K562 (cell line): ENCODE results near the gene OSBPL3. TPM values are rescaled to one million over a fixed set of nuclear protein-coding genes. Genes with fewer than 3 reads are reported as not detected.

Experiments used
- BRD9 ChIP-seq: fragments of 450-650 bp; IDR thresholded peaks from 2 replicates; pipeline ENCODE4 v1.6.1; 2018; ENCODE audit warnings: low read depth; ENCODE audit not compliant: partially characterized antibody
- CXXC5 ChIP-seq: fragments of 250-450 bp; sonication (Bioruptor Pico); IDR thresholded peaks from 2 replicates; pipeline ENCODE4 v1.8.0; 2022; ENCODE audit warnings: inconsistent platforms, mild to moderate bottlenecking, moderate library complexity
- DACH1 ChIP-seq: fragments of 450-650 bp; IDR thresholded peaks from 2 replicates; pipeline ENCODE4 v1.6.1; 2018; ENCODE audit not compliant: partially characterized antibody
- EP400 ChIP-seq: fragments of 450-650 bp; IDR thresholded peaks from 2 replicates; pipeline ENCODE4 v1.6.1; 2017; ENCODE audit warnings: antibody characterized with exemption, mild to moderate bottlenecking, moderate library complexity
- ETV1 ChIP-seq: fragments of 450-650 bp; conservative IDR thresholded peaks from 2 replicates; pipeline ENCODE4 v1.6.1; 2016; ENCODE audit warnings: missing genetic modification characterization, control low read depth, low read depth, missing compliant biosample characterization
- HNRNPL ChIP-seq: fragments of 200-400 bp; formaldehyde crosslinking; IDR thresholded peaks from 2 replicates; pipeline ENCODE4 v1.6.1; 2017; ENCODE audit warnings: low read depth, mild to moderate bottlenecking, low read length
- L3MBTL2 ChIP-seq: fragments of 450-650 bp; IDR thresholded peaks from 2 replicates; pipeline ENCODE4 v1.6.1; 2016; ENCODE audit warnings: mild to moderate bottlenecking, moderate library complexity
- MAFG ChIP-seq: fragments of 450-650 bp; conservative IDR thresholded peaks from 2 replicates; pipeline ENCODE4 v1.6.1; 2016; ENCODE audit warnings: missing genetic modification characterization, missing compliant biosample characterization
- POLR2G ChIP-seq: fragments of 200-400 bp; formaldehyde crosslinking; IDR thresholded peaks from 2 replicates; pipeline ENCODE4 v1.6.1; 2017; ENCODE audit warnings: low read depth, mild to moderate bottlenecking, antibody characterized with exemption, low read length, moderate library complexity
- RCOR1 ChIP-seq, 2 experiments: IDR thresholded peaks; 2 replicates each; pipeline ENCODE4 v1.6.1; 2012; ENCODE audit warnings: low read depth in 2 of 2, low read length in 2 of 2, borderline replicate concordance in 1 of 2, improper control_type of control experiment in 1 of 2
- SMARCE1 ChIP-seq: fragments of 450-650 bp; IDR thresholded peaks from 2 replicates; pipeline ENCODE4 v1.7.1; 2016; ENCODE audit warnings: mild to moderate bottlenecking
- TOE1 ChIP-seq, 2 experiments: fragments of 450-650 bp in 1 of 2; sonication (generic) in 1 of 2; formaldehyde crosslinking in 1 of 2; IDR thresholded peaks; 2 replicates each; pipeline versions ENCODE4 v1.7.1 to v1.8.0; 2016 to 2022; ENCODE audit warnings: borderline replicate concordance in 2 of 2, mild to moderate bottlenecking in 2 of 2, antibody characterized with exemption in 1 of 2, inconsistent platforms in 1 of 2, low read depth in 1 of 2, missing genetic modification reagents in 1 of 2, moderate library complexity in 1 of 2
- polyA plus RNA-seq, 8 experiments: library from polyadenylated mRNA; depleted of rRNA in 4 of 8; stranded (reverse) in 5 of 8; unstranded in 3 of 8; fragments of >200 nt; fragmentation: Nextera tagmentation in 2 of 8; fragmentation: Illumina TruSeq in 1 of 8; extraction: Ambion mirVana in 2 of 8; extraction: Trizol in 1 of 8; gene quantifications; 2 replicates each; pipeline versions ENCODE4 v1.2.1 to v1.2.3, GENCODE V29; 2011 to 2014; ENCODE audit warnings: inconsistent platforms in 1 of 8, missing spikeins in 1 of 8
- total RNA-seq, 7 experiments: library from RNA; depleted of rRNA in 6 of 7; stranded (reverse); fragments of >200 nt in 6 of 7; fragmentation: Illumina TruSeq in 2 of 7; extraction: Trizol in 2 of 7; gene quantifications; 2 replicates each; pipeline versions ENCODE4 v1.2.1 to v1.2.3, GENCODE V29; 2011 to 2021; ENCODE audit warnings: low replicate concordance in 1 of 7
- TF ChIP-seq, protein P1 (sequence below): fragments of 450-650 bp; IDR thresholded peaks from 2 replicates; pipeline ENCODE4 v1.6.1; 2016; ENCODE audit warnings: mild to moderate bottlenecking, moderate library complexity
- TF ChIP-seq, protein P2 (sequence below): sonication (generic); formaldehyde crosslinking; IDR thresholded peaks from 2 replicates; pipeline ENCODE4 v1.5.0; 2020; ENCODE audit warnings: missing genetic modification reagents

OSBPL3 gene
- total and polyA plus RNA-seq, 9 of the 15 experiments (the other 6 are each of a cell fraction or from before 2014, with no cell fraction given), result 4.8 to 37.2 (median 26.5) TPM

DNA sequence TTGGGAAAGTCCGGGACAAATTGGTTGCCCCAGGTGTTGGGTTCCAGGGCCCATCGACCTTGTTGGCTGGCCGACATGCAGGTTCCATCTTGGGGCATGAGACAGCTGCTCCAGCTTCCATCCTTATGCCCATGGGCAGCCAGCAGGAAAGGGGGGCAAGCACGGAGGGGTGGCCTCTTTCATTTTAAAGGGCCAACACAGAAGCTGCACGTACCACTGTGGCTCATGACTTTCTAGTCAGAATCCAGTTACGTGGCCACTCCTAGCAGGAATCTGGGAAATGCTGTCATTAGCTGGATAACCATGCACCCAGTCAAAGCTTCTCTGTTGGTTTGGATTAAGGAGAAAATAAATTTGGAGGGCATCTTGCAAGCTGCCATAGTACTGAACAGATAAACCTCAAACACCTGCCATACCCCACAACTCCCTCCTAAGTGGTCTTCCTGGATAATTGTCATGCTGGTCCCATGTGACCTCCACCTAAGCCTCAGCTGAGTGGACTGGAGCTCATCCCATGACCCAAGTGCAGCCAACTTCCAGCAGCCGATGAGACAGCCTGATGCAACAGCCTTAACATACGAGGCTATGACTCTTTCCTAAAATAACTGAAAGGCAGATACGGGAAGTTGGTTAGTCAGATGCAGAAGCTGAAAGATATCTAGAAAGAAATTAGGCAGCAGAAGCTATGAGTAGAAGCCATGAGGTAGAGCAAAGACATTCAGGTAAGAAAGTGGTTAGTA, 201.3 kb downstream of the OSBPL3 start (continued):
- TF ChIP-seq TOE1 (IDR thresholded peaks at IDR 0.05; ENCODE audit: borderline replicate concordance), result peak; percentile 85; the same call in 1 of the 2 replicates
- no peak for TF ChIP-seq TOE1 (CRISPR knock-in tag; IDR thresholded peaks at IDR 0.05; ENCODE audit: borderline replicate concordance, low read depth)
- TF ChIP-seq, protein P1, sequence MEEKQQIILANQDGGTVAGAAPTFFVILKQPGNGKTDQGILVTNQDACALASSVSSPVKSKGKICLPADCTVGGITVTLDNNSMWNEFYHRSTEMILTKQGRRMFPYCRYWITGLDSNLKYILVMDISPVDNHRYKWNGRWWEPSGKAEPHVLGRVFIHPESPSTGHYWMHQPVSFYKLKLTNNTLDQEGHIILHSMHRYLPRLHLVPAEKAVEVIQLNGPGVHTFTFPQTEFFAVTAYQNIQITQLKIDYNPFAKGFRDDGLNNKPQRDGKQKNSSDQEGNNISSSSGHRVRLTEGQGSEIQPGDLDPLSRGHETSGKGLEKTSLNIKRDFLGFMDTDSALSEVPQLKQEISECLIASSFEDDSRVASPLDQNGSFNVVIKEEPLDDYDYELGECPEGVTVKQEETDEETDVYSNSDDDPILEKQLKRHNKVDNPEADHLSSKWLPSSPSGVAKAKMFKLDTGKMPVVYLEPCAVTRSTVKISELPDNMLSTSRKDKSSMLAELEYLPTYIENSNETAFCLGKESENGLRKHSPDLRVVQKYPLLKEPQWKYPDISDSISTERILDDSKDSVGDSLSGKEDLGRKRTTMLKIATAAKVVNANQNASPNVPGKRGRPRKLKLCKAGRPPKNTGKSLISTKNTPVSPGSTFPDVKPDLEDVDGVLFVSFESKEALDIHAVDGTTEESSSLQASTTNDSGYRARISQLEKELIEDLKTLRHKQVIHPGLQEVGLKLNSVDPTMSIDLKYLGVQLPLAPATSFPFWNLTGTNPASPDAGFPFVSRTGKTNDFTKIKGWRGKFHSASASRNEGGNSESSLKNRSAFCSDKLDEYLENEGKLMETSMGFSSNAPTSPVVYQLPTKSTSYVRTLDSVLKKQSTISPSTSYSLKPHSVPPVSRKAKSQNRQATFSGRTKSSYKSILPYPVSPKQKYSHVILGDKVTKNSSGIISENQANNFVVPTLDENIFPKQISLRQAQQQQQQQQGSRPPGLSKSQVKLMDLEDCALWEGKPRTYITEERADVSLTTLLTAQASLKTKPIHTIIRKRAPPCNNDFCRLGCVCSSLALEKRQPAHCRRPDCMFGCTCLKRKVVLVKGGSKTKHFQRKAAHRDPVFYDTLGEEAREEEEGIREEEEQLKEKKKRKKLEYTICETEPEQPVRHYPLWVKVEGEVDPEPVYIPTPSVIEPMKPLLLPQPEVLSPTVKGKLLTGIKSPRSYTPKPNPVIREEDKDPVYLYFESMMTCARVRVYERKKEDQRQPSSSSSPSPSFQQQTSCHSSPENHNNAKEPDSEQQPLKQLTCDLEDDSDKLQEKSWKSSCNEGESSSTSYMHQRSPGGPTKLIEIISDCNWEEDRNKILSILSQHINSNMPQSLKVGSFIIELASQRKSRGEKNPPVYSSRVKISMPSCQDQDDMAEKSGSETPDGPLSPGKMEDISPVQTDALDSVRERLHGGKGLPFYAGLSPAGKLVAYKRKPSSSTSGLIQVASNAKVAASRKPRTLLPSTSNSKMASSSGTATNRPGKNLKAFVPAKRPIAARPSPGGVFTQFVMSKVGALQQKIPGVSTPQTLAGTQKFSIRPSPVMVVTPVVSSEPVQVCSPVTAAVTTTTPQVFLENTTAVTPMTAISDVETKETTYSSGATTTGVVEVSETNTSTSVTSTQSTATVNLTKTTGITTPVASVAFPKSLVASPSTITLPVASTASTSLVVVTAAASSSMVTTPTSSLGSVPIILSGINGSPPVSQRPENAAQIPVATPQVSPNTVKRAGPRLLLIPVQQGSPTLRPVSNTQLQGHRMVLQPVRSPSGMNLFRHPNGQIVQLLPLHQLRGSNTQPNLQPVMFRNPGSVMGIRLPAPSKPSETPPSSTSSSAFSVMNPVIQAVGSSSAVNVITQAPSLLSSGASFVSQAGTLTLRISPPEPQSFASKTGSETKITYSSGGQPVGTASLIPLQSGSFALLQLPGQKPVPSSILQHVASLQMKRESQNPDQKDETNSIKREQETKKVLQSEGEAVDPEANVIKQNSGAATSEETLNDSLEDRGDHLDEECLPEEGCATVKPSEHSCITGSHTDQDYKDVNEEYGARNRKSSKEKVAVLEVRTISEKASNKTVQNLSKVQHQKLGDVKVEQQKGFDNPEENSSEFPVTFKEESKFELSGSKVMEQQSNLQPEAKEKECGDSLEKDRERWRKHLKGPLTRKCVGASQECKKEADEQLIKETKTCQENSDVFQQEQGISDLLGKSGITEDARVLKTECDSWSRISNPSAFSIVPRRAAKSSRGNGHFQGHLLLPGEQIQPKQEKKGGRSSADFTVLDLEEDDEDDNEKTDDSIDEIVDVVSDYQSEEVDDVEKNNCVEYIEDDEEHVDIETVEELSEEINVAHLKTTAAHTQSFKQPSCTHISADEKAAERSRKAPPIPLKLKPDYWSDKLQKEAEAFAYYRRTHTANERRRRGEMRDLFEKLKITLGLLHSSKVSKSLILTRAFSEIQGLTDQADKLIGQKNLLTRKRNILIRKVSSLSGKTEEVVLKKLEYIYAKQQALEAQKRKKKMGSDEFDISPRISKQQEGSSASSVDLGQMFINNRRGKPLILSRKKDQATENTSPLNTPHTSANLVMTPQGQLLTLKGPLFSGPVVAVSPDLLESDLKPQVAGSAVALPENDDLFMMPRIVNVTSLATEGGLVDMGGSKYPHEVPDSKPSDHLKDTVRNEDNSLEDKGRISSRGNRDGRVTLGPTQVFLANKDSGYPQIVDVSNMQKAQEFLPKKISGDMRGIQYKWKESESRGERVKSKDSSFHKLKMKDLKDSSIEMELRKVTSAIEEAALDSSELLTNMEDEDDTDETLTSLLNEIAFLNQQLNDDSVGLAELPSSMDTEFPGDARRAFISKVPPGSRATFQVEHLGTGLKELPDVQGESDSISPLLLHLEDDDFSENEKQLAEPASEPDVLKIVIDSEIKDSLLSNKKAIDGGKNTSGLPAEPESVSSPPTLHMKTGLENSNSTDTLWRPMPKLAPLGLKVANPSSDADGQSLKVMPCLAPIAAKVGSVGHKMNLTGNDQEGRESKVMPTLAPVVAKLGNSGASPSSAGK, result peak; percentile 91
- no peak for TF ChIP-seq HNRNPL
- peak; percentile 74 for TF ChIP-seq EP400
- no peak for TF ChIP-seq MAFG (tag)
- TF ChIP-seq, protein P2, sequence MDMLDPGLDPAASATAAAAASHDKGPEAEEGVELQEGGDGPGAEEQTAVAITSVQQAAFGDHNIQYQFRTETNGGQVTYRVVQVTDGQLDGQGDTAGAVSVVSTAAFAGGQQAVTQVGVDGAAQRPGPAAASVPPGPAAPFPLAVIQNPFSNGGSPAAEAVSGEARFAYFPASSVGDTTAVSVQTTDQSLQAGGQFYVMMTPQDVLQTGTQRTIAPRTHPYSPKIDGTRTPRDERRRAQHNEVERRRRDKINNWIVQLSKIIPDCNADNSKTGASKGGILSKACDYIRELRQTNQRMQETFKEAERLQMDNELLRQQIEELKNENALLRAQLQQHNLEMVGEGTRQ (CRISPR knock-in tag), result peak; percentile 81
- TF ChIP-seq POLR2G, result 0 out of 2 replicates have a peak, but pooled peaks have one; percentile 22
- peak; percentile 76 for TF ChIP-seq CXXC5 (CRISPR knock-in tag)
- TF ChIP-seq SMARCE1, result peak; percentile 37; the same call in 1 of the 2 replicates
- TF ChIP-seq RCOR1 (IDR thresholded peaks at IDR 0.05; ENCODE audit: borderline replicate concordance in 1 of 2, low read depth in 2 of 2, low read length in 2 of 2), result peak in 1 of 2 experiments; percentile 55; a peak in 1 of 4 replicates
- TF ChIP-seq L3MBTL2, result peak; percentile 93
- peak; percentile 23 for TF ChIP-seq BRD9
- TF ChIP-seq ETV1 (tag), result peak; percentile 39; the same call in 1 of the 2 replicates
- no peak for TF ChIP-seq DACH1
